ENCODE results near the gene CA7.

- no peak for TF ChIP-seq CTCF (IDR thresholded peaks at IDR 0.05; ENCODE audit: poor library complexity, severe bottlenecking)
- no peak for TF ChIP-seq EZH2 (IDR thresholded peaks at IDR 0.05; ENCODE audit: borderline replicate concordance, insufficient read depth, low read length, poor library complexity, severe bottlenecking)
Observed at GRCh38 chr16:66894055-66894454, 49.8 kb downstream of the CA7 start.
